ENCODE measurements around the gene HSPA5.
A peak's percentile ranks its signal among the peaks of the same experiment; 100 is the strongest.

The HSPA5 gene

GRCh38 chr9:125189361-125190289 is 51.5 kb downstream of the HSPA5 start, which contains the start of gene PPP6C:
Gene PPP6C (minus strand): TSS chr9:125189803. CDS start chr9:125189718, 85 bp downstream.
- DNase-seq, result peak; percentile 99

- no peak for DNase-seq
These were observed 52.2 kb downstream of the HSPA5 start for GRCh38 chr9:125189011-125189360.

Data from eye (tissue), 1 donor.